ENCODE measurements around the gene CNTNAP4. TPM values are rescaled to one million over a fixed set of nuclear protein-coding genes. Genes with fewer than 3 reads are reported as not detected.

CNTNAP4 gene
- total RNA-seq, 1 experiment from 2014 or later = not detected

DNA sequence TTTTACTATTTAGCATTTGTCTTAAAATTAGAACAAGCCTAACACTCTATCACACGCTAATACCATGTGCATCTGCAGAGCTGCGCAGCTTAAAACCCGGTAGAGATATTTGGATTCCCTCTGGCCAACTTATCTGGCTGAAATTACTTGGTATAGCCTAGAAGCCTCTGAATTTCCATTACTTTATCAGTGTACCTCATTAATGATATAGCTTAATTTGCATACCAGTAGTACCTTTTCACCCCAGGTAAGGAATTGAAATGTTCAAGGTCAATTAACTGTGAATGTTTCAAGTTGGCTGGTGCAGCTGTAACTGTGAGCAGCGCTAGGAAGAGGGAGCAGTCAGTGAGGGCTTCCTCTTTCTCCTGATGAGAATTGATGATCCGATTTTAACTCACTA is 74.2 kb downstream of the CNTNAP4 start:
- Histone ChIP-seq H3K23ac (ENCODE audit: insufficient read length, low read depth, low read length) (no peak overlapping the region), H2BK12ac (ENCODE audit: insufficient read length, low read depth, low read length) (no peak overlapping the region), H3K23me2 (ENCODE audit: insufficient read length, low read depth, low read length, poor library complexity, severe bottlenecking) (no peaks in the 10 kb centered on the region), H2BK5ac (ENCODE audit: insufficient read length, low read length) (no peak overlapping the region), H3K18ac (ENCODE audit: insufficient read length, low read depth, low read length) (no peak overlapping the region), H2BK120ac (ENCODE audit: low read depth, low read length, poor library complexity, severe bottlenecking) (no peak overlapping the region), H2BK15ac (ENCODE audit: low read depth, low read length) (no peak overlapping the region), H3K27ac (ENCODE audit: insufficient read length, low read depth, low read length) (no peak overlapping the region), H2AK5ac (ENCODE audit: insufficient read length, low read length) (no peak overlapping the region), H4K5ac (ENCODE audit: insufficient read length, low read depth, low read length) (no peak overlapping the region), H3K4me1 (ENCODE audit: insufficient read depth, low read length) (no peaks in the 10 kb centered on the region), H3K14ac (ENCODE audit: insufficient read depth, low read length) (no peak overlapping the region), H4K20me1 (ENCODE audit: control insufficient read depth, insufficient read depth, insufficient read length) (no peaks in the 10 kb centered on the region), H3K9ac (ENCODE audit: extremely low read depth, insufficient read length, low read length) (no peak overlapping the region), H2AFZ (ENCODE audit: low read length) (no peak overlapping the region), H3K27me3 (ENCODE audit: insufficient read depth, low read length) (no peaks in the 10 kb centered on the region), H3T11ph (ENCODE audit: low read length) (no peak overlapping the region), H4K8ac (replicated peaks; ENCODE audit: insufficient read length, low read depth, low read length) (no peak overlapping the region), H3K56ac (ENCODE audit: insufficient read length, low read depth, low read length) (no peak overlapping the region), H3K79me1 (ENCODE audit: insufficient read depth, low read depth, low read length, poor library complexity, severe bottlenecking) (no peaks in the 10 kb centered on the region), H3K9me3 (ENCODE audit: control insufficient read depth, low read depth, low read length) (no peaks in the 10 kb centered on the region), H4K91ac (ENCODE audit: insufficient read length, low read depth, low read length) (no peak overlapping the region), H3K79me2 (ENCODE audit: insufficient read depth, low read length) (no peaks in the 10 kb centered on the region), H2BK20ac (ENCODE audit: low read depth, low read length, poor library complexity, severe bottlenecking) (no peak overlapping the region), H3K4ac (ENCODE audit: low read depth, low read length) (no peak overlapping the region), H3K4me2 (ENCODE audit: insufficient read depth, insufficient read length, low read length) (no peak overlapping the region)
- H3K9me3 Mint-ChIP-seq = no peaks in the 10 kb centered on the region
- TF ChIP-seq, protein P1, sequence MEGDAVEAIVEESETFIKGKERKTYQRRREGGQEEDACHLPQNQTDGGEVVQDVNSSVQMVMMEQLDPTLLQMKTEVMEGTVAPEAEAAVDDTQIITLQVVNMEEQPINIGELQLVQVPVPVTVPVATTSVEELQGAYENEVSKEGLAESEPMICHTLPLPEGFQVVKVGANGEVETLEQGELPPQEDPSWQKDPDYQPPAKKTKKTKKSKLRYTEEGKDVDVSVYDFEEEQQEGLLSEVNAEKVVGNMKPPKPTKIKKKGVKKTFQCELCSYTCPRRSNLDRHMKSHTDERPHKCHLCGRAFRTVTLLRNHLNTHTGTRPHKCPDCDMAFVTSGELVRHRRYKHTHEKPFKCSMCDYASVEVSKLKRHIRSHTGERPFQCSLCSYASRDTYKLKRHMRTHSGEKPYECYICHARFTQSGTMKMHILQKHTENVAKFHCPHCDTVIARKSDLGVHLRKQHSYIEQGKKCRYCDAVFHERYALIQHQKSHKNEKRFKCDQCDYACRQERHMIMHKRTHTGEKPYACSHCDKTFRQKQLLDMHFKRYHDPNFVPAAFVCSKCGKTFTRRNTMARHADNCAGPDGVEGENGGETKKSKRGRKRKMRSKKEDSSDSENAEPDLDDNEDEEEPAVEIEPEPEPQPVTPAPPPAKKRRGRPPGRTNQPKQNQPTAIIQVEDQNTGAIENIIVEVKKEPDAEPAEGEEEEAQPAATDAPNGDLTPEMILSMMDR (conservative IDR thresholded peaks at IDR 0.05) = no peak
- H3K4me3 Mint-ChIP-seq = no peak overlapping the region
- peaks cover 8% of the 10 kb centered on the region for H3K27me3 Mint-ChIP-seq (ENCODE audit: low read depth)
- DNase-seq = no peak
- H3K36me3 Mint-ChIP-seq (ENCODE audit: insufficient read depth in 1 of 3, low read depth in 3 of 3) = no peaks in the 10 kb centered on the region
- H3K4me1 Mint-ChIP-seq = no peaks in the 10 kb centered on the region
- no peak overlapping the region for H3K27ac Mint-ChIP-seq
- WGBS (ENCODE audit: extremely low coverage, insufficient read length, low lambda C conversion rate) = no CpG with 5 or more reads among the region's 5 CpGs

All from H9 (cell line).